GM21381 (cell line): ENCODE measurements around the gene TMPRSS9.
"Not testable (repeated sequence)": the region's sequence is repeated elsewhere in the genome, so short reads cannot be mapped to it uniquely, and the experiment has no call there.

ENCODE experiments used
- ATAC-seq: cut with Tn5 transposase; IDR thresholded peaks from one replicate; pipeline ENCODE4 v1.9.1; 2021; ENCODE audit warnings: mild to moderate bottlenecking, moderate library complexity; ENCODE audit not compliant: unreplicated experiment

TMPRSS9 gene

GRCh38 chr19:2416321-2417097, 56.4 kb downstream of the TMPRSS9 start:
- no peak for ATAC-seq

DNA sequence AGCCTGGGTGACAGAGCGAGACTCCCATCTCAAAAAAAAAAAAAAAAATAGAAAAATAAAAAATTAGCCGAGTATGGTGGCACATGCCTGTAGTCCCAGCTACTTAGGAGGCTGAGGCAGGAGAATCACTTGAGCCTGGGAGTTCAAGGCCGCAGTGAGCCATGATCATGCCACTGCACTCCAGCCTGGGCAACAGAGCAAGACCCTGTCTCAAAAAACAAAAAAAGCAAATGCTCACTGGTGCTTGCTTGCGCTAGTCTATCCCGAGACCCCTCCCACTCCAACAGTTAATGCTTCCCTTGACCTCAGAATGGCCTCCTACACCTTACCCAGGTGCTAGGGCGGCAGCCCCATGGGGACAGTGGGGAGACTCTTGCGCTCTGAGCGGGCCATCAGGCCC, 57.4 kb downstream of the TMPRSS9 start:
- not testable (repeated sequence) for ATAC-seq

- ATAC-seq: no peak
These were observed 57.9 kb downstream of the TMPRSS9 start for GRCh38 chr19:2417881-2418406.

DNA sequence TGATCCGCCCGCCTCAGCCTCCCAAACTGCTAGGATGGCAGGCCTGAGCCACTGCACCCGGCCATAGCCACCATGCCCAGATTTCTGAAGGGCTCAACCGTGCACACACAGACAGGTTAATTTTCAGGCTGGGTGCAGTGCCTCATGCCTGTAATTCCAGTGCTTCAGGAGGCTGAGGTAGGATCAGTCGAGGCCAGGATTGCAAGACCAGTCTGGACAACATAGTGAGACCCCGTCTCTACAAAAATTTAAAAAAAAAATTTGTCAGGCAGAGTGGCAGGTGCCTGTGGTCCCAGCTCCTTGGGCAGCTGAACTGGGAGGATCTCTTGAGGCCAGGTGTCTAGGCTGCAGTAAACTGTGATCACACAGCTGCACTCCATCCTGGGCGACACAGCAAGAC, 59.7 kb downstream of the TMPRSS9 start:
- ATAC-seq: no peak

GRCh38 chr19:2420490-2420889, 60.4 kb downstream of the TMPRSS9 start:
- no peak for ATAC-seq

- no peak for ATAC-seq
These were observed 61.7 kb downstream of the TMPRSS9 start for GRCh38 chr19:2421581-2422306.

DNA sequence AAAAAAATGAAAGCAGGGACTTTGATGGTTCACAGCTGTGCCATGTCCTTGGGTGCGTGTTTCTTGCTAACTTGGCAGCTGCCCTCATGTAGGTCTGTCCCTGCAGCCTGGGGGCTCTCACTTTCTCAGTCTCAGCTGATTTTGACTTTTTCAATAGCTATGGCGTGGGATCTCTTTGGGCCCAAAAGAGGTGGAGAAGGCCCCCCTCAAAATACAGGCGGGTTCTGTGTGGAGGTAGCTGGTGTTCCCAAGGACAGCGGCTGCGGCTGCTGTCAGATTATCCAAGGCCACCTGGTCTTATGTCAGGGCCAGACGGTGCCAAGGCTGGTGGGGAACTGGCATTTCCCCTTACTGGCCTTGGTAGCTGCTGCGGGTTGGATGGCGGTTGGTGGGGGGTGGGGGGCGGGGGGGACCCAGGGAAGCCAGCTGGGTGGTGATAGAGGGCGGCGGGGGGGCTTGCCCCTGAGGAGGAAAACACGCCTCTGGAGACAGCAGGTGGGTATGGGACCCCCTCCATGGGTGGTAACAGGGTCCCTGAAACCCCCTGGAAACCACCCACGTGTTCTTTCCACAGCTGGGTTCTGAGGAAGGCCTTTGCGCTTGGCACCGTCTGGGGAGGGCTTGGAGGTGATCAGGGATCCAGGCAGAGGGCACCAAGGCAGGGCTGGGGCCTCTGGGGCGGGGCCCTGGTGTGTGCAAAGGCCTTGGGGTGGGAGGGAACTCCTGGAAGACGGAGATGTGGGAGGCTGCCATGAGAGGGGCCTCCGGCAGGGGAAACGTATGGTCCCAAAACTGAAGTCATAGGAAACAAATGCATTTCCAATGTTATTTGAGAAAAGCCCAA, 63.2 kb downstream of the TMPRSS9 start:
- ATAC-seq: no peak

DNA sequence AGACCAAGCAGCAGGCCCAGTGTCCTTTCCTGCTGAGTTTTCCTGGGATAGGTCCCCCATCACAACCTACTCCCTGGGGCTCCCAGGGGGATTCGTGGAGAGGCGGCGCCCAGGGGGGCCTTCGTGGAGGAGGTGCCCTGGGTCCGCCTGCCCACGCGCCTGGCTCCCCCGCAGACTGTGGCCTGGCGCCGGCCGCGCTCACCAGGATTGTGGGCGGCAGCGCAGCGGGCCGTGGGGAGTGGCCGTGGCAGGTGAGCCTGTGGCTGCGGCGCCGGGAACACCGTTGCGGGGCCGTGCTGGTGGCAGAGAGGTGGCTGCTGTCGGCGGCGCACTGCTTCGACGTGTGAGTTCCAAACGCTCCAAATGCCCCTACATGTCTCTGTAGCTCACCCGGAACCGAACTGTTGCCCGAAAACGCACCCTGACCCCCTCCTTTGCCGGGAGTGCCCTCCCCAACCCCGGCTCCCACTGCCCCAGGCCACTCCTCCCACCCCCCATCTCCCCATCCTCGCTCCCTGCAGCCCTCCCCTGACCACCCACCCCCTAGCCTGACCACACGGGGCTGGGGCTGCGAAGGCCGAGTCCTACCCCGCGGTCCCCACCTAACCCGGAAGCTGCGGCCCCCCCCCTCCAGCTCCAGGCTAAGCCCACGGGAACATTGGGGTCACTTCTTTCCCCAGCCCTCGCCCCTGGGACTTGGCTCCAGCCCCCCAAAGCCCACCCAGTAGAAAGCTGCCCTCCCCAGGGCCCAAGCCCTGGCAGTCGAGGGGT, 64.0 kb downstream of the TMPRSS9 start:
- no peak for ATAC-seq

DNA sequence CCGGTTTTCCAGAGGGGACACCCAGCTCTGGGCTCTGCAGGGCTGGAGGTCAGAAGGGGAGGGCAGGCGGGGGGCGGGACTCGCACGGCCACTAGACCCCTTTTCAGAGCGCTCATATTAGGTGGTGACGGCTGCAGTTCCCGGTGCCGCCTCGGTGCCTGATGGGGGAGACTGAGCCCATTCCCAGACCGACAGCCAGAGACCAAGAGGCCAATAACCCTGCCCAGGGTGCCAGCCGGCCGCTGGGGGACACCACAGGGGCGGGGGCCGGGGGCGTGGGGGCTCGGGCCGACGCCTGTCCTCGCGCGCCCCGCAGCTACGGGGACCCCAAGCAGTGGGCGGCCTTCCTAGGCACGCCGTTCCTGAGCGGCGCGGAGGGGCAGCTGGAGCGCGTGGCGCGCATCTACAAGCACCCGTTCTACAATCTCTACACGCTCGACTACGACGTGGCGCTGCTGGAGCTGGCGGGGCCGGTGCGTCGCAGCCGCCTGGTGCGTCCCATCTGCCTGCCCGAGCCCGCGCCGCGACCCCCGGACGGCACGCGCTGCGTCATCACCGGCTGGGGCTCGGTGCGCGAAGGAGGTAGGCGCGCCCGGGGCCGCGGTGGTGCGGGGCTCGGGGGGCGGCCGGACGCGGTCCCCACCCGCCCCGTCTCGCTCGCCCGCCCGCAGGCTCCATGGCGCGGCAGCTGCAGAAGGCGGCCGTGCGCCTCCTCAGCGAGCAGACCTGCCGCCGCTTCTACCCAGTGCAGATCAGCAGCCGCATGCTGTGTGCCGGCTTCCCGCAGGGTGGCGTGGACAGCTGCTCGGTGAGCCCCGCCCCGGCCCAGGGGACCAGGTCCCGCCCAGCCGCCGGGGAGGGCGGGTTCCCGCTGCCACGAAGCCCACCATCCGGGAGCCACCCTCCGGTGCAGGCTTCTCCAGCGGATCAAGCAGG, 64.9 kb downstream of the TMPRSS9 start:
- ATAC-seq: no peak

GRCh38 chr19:2425622-2426581, 65.8 kb downstream of the TMPRSS9 start:
- ATAC-seq: no peak

DNA sequence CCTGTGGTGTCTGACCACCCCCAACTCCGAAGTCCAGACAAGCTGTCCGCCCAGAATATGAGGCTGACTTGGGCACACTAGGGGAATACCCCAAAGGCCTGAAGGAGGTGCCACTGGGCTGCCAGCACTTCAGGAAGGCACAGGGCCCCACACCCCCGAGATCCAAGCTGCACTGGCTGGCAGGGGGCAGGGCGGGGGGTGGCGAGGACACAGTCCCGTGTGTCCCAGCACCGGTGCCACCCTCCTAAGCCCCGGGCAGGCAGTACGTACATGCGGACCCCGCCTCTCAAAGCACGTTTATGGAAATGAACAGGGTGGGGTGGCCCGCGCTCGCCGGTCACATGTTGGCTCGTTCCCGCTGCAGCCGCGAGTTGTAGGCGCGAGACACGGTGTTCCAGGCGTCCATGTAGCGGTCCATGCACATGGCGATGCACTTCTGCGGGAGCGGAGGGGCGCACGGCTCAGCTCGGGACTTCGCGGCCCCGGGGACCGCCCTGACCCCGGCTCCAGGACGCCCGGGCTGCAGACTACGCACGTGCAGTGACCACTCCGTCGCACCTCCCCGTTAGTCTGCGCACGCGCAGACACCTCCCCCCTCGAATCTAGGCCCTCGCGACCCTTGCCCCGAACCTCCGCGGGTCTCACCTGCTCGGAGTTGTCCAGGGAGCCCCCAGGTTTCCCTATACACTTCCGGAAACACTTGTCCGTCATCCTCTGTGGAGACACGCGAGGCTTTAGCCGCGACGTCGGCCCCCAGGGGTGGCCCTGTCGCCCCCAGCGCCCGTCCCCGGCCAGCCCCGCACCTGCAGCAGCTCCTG, 66.8 kb downstream of the TMPRSS9 start:
- peak; percentile 11 for ATAC-seq

- ATAC-seq: peak; percentile 83
These were observed 67.6 kb downstream of the TMPRSS9 start, which contains the start of gene TIMM13 for GRCh38 chr19:2427429-2428320. Gene TIMM13 (minus strand): TSS chr19:2427586. CDS start chr19:2427533, 53 bp downstream.

DNA sequence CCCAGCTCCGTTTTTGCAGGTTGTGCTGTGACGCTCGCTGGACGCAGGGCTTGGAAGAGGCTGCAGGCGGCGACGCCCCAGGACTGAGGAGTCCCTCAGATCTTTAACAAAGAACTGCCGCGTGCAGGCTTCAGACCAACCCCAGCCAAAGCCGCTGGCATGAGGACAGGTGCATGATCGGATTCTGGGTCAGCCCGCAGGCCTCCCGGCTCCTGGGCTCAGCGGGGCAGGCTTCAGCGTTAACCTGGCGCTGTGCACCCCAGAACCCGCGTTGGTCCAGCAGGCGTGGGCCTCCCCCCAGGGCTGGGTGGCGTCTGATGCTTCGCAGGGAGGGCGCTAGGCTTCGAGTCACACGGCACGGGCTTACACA, 68.2 kb downstream of the TMPRSS9 start:
- ATAC-seq: no peak

- no peak for ATAC-seq
These were observed 69.0 kb downstream of the TMPRSS9 start for GRCh38 chr19:2428756-2429711.

GRCh38 chr19:2429917-2430535, 70.0 kb downstream of the TMPRSS9 start:
- ATAC-seq: no peak
